GM23338 (cell line): Measurements from ENCODE around the gene BCR.

Experiments used
- CTCF ChIP-seq, 2 experiments: fragments of 200-600 bp in 1 of 2; sonication (generic) in 1 of 2; conservative IDR thresholded peaks; 2 replicates each; pipeline versions ENCODE4 v1.5.1 to v1.6.1; 2016 to 2017; ENCODE audit warnings: antibody characterized with exemption in 2 of 2, low read depth in 2 of 2, mild to moderate bottlenecking in 2 of 2, moderate library complexity in 1 of 2
- ETS1 ChIP-seq: IDR thresholded peaks from 2 replicates; pipeline ENCODE4 v1.6.1; 2016; ENCODE audit warnings: antibody characterized with exemption
- EZH2 ChIP-seq: fragments of 200-600 bp; sonication (generic); IDR thresholded peaks from one replicate; pipeline ENCODE4 v1.8.0; 2017; ENCODE audit warnings: antibody characterized with exemption, mild to moderate bottlenecking, low read depth; ENCODE audit not compliant: unreplicated experiment
- EZH2phosphoT487 ChIP-seq: fragments of 200-600 bp; sonication (generic); IDR thresholded peaks from one replicate; pipeline ENCODE4 v1.8.1; 2018; ENCODE audit warnings: antibody characterized with exemption; ENCODE audit not compliant: unreplicated experiment
- JUNB ChIP-seq: IDR thresholded peaks from one replicate; pipeline ENCODE4 v1.6.1; 2016; ENCODE audit warnings: antibody characterized with exemption; ENCODE audit not compliant: unreplicated experiment
- NANOG ChIP-seq: IDR thresholded peaks from 2 replicates; pipeline ENCODE4 v1.6.1; 2016; ENCODE audit warnings: antibody characterized with exemption, borderline replicate concordance
- POLR2AphosphoS5 ChIP-seq: IDR thresholded peaks from 2 replicates; pipeline ENCODE4 v1.6.1; 2016; ENCODE audit warnings: antibody characterized with exemption, low read depth
- REST ChIP-seq: IDR thresholded peaks from one replicate; pipeline ENCODE4 v1.6.1; 2018; ENCODE audit warnings: antibody characterized with exemption; ENCODE audit not compliant: unreplicated experiment
- ZNF114 ChIP-seq: fragments of 250-450 bp; sonication (Bioruptor Pico); IDR thresholded peaks from 2 replicates; pipeline ENCODE4 v1.5.0; 2020; ENCODE audit warnings: mild to moderate bottlenecking, moderate library complexity

- TF ChIP-seq REST (no peak), CTCF (conservative IDR thresholded peaks at IDR 0.05; ENCODE audit: low read depth in 2 of 2) (no peak), POLR2AphosphoS5 (no peak), EZH2 (no peak), EZH2phosphoT487 (no peak), ZNF114 (CRISPR knock-in tag) (no peak), NANOG (no peak), ETS1 (no peak), JUNB (no peak)
Measured at GRCh38 chr22:23274146-23274526, 93.8 kb downstream of the BCR start.
